ENCODE data around the gene INO80D. TPM values are rescaled to one million over a fixed set of nuclear protein-coding genes. Genes with fewer than 3 reads are reported as not detected.

INO80D gene
- polyA plus RNA-seq, 1 experiment = 3.3 TPM

DNA sequence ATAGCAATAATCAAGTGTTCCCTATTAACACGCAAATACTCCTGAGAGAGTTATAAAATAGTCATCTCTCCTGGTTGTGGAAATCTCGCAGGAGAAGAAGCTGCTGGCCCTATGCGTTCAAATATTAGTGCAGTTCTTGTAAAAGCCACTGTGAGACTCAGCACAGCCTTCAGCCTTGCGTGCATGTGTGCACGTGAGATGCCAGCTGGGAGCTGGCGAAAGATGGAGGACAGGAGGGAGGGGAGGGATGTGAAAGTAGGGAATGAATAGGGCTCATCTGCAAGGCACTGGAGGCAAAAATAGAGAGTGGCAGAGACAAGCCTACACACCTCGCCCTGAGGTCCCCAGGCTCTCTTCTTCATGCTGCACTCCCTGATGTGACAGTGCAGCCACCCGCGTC lies 126.5 kb downstream of the INO80D start:
- CTCF ChIA-PET = interaction anchor here (1.1 to 1.7 kb wide), 2 partner anchors 9 to 11 kb away, joined by 3 to 4 read pairs; no protein-coding TSS in a partner anchor
- no peak for DNase-seq (ENCODE audit: low read depth)
- TF ChIP-seq, protein P1, sequence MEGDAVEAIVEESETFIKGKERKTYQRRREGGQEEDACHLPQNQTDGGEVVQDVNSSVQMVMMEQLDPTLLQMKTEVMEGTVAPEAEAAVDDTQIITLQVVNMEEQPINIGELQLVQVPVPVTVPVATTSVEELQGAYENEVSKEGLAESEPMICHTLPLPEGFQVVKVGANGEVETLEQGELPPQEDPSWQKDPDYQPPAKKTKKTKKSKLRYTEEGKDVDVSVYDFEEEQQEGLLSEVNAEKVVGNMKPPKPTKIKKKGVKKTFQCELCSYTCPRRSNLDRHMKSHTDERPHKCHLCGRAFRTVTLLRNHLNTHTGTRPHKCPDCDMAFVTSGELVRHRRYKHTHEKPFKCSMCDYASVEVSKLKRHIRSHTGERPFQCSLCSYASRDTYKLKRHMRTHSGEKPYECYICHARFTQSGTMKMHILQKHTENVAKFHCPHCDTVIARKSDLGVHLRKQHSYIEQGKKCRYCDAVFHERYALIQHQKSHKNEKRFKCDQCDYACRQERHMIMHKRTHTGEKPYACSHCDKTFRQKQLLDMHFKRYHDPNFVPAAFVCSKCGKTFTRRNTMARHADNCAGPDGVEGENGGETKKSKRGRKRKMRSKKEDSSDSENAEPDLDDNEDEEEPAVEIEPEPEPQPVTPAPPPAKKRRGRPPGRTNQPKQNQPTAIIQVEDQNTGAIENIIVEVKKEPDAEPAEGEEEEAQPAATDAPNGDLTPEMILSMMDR (IDR thresholded peaks at IDR 0.05; ENCODE audit: insufficient read depth, low read depth, low read length) = no peak

DNA sequence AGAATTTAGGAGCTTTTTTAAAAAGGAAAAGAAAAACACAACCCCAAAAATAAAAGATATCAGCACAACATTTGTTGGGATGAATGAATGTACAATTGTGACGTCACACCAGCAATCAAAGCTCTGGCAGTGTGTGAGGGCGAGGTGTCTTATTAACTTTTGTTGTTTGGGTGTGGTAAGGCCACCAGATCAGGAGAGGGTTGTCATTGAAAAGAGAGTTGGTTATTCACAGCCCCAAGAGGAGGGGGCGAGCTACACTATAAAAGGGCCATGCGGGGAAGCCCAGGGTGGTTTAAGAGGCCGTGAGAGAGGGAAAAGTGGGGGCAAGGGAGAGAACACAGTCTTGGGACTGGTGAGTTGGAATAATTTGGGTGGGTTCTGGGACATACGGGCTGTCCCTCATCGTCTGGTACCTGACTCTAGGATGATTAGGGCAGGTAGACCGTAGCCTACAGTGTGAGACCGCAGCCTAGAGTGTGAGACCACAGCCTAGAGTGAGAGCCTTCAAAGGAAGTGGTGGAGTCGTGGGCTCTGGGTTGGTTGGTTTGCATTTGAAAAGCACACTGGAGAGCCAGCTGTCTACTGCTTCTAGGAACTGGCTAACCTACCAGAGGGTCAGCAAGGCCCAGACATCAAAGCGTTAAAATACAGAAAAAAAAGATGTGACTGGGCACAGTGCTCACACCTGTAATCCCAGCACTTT lies 128.4 kb downstream of the INO80D start:
- no peaks in the 10 kb centered on the region for H3K36me3 ChIP-seq (ENCODE audit: control insufficient read depth, insufficient read depth, low read length)
- TF ChIP-seq, protein P1 (IDR thresholded peaks at IDR 0.05; ENCODE audit: insufficient read depth, low read depth, low read length) = no peak
- CTCF ChIA-PET = interaction anchor here (0.9 to 1.0 kb wide), 2 partner anchors 9 kb away, joined by 3 to 4 read pairs; no protein-coding TSS in a partner anchor

More for the DNA sequence above, 126.5 kb downstream of the INO80D start:
- Histone ChIP-seq H3K36me3 (ENCODE audit: control insufficient read depth, insufficient read depth, low read length) (no peaks in the 10 kb centered on the region), H3K27me3 (ENCODE audit: control insufficient read depth, insufficient read depth, low read length) (no peaks in the 10 kb centered on the region), H3K4me3 (ENCODE audit: low read depth, low read length) (no peak overlapping the region)
- POLR2A ChIA-PET = no interaction called here

DNA sequence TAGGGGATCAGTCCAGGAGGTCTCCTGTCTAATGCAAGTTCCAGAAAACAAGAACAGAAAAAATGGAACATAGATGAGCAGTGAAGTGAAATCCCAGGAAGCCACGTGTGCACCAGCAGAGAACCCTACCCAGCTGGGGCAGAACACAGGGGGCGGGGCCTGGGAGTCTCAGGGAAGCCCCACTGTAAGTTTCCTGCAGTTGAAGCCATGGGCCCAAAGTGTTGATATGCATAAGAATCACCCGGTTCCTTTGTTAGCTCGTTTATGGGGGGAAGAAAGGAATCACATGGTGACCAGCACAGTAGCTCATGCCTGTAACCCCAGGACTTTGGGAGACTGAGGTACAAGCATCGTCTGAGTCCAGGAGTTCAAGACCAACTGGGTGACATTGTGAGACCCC lies 131.3 kb downstream of the INO80D start:
- ChIA-PET CTCF (interaction anchor here (2.3 kb wide), 1 partner anchor 28 kb away, joined by 6 read pairs; no protein-coding TSS in a partner anchor), POLR2A (no interaction called here)
- H3K4me3 ChIP-seq (ENCODE audit: low read depth, low read length) = no peak overlapping the region
- no peak for DNase-seq (ENCODE audit: low read depth)
- H3K36me3 ChIP-seq (ENCODE audit: control insufficient read depth, insufficient read depth, low read length) = no peaks in the 10 kb centered on the region
- no peaks in the 10 kb centered on the region for H3K27me3 ChIP-seq (ENCODE audit: control insufficient read depth, insufficient read depth, low read length)
- TF ChIP-seq, protein P1 (IDR thresholded peaks at IDR 0.05; ENCODE audit: insufficient read depth, low read depth, low read length) = no peak

More for the DNA sequence above, 128.4 kb downstream of the INO80D start:
- Histone ChIP-seq H3K27me3 (ENCODE audit: control insufficient read depth, insufficient read depth, low read length) (no peaks in the 10 kb centered on the region), H3K4me3 (ENCODE audit: low read depth, low read length) (no peak overlapping the region)
- DNase-seq (ENCODE audit: low read depth) = no peak
- POLR2A ChIA-PET = no interaction called here

DNA sequence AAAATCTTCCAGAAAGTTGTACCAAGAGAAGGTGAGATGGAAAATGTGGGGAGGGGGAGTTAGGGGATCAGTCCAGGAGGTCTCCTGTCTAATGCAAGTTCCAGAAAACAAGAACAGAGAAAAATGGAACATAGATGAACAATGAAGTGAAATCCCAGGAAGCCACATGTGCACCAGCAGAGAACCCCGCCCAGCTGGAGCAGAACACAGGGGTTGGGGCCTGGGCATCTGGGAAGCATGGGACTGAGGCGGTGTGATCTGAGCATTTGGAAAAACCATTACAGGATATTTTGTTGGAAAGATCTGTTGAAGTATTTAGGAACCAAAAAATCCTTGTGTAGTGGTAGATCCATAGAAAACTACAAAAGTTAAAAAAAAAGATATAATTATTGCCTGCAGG lies 133.7 kb downstream of the INO80D start:
- no peak overlapping the region for H3K4me3 ChIP-seq (ENCODE audit: low read depth, low read length)
- CTCF ChIA-PET = no interaction called here
- no peaks in the 10 kb centered on the region for H3K27me3 ChIP-seq (ENCODE audit: control insufficient read depth, insufficient read depth, low read length)
- TF ChIP-seq, protein P1 (IDR thresholded peaks at IDR 0.05; ENCODE audit: insufficient read depth, low read depth, low read length) = no peak
- no peaks in the 10 kb centered on the region for H3K36me3 ChIP-seq (ENCODE audit: control insufficient read depth, insufficient read depth, low read length)
- no peak for DNase-seq (ENCODE audit: low read depth)
- POLR2A ChIA-PET = no interaction called here

DNA sequence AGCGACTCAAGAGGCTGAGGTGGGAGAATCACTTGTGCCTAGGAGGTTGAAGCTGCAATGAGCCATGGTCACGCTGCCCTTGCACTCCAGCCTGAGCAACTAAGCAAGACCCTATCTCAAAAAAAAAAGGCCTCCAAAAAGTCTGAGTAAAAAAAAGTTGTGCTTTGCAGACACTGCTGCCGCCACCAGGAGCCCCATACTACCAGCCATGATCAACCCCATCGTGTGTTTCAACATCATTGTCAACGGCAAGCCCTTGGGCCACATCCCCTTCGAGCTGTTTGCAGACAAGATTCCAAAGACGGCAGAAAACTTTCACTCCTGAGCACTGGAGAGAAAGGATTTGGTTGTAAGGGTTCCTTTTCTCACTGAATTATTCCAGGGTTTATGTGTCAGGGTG lies 137.1 kb downstream of the INO80D start:
- H3K4me3 ChIP-seq (ENCODE audit: low read depth, low read length) = no peak overlapping the region
- DNase-seq (ENCODE audit: low read depth) = no peak
- TF ChIP-seq, protein P1 (IDR thresholded peaks at IDR 0.05; ENCODE audit: insufficient read depth, low read depth, low read length) = no peak
- POLR2A ChIA-PET = interaction anchor here (0.7 kb wide), 1 partner anchor 998 kb away, joined by 4 read pairs; no protein-coding TSS in a partner anchor
- CTCF ChIA-PET = interaction anchor here (0.9 to 3.9 kb wide), 16 partner anchors 8 to 1807 kb away, joined by 3 to 21 read pairs (median 4); no protein-coding TSS in a partner anchor
- 0 out of 2 replicates have a peak, but pooled peaks cover 1% of the 10 kb centered on the region for H3K27me3 ChIP-seq (ENCODE audit: control insufficient read depth, insufficient read depth, low read length)
- H3K36me3 ChIP-seq (ENCODE audit: control insufficient read depth, insufficient read depth, low read length) = no peaks in the 10 kb centered on the region
